Measurements from ENCODE around the gene KTI12.
"Not testable (repeated sequence)": the region's sequence is repeated elsewhere in the genome, so short reads cannot be mapped to it uniquely, and the experiment has no call there.

Gene KTI12

GRCh38 chr1:52033190-52034049 lies at the start of gene KTI12:
Gene KTI12, minus strand, starts transcription at chr1:52033810. Its CDS starts 49 bp downstream, at chr1:52033761.
- DNase-seq (ENCODE audit: low read depth, low spot score): peak; percentile 75

GRCh38 chr1:52080014-52080415 lies 46.4 kb upstream of the KTI12 start:
- no peak for DNase-seq (ENCODE audit: low read depth, low spot score)

GRCh38 chr1:52077277-52077676 lies 43.7 kb upstream of the KTI12 start:
- not testable (repeated sequence) for DNase-seq (ENCODE audit: low read depth, low spot score)

GRCh38 chr1:52072291-52072690 lies 38.7 kb upstream of the KTI12 start:
- no peak for DNase-seq (ENCODE audit: low read depth, low spot score)

- no peak for DNase-seq (ENCODE audit: low read depth, low spot score)
Observed at GRCh38 chr1:52070704-52071103, 37.1 kb upstream of the KTI12 start.

- no peak for DNase-seq (ENCODE audit: low read depth, low spot score)
Observed at GRCh38 chr1:52063192-52063591, 29.6 kb upstream of the KTI12 start.

- DNase-seq (ENCODE audit: low read depth, low spot score): no peak
Observed at GRCh38 chr1:52060822-52061221, 27.2 kb upstream of the KTI12 start.

- DNase-seq (ENCODE audit: low read depth, low spot score): no peak
Observed at GRCh38 chr1:52059888-52060287, 26.3 kb upstream of the KTI12 start.

GRCh38 chr1:52059321-52059720 lies 25.7 kb upstream of the KTI12 start:
- DNase-seq (ENCODE audit: low read depth, low spot score): no peak

GRCh38 chr1:52057876-52058415 lies 24.3 kb upstream of the KTI12 start:
- no peak for DNase-seq (ENCODE audit: low read depth, low spot score)

GRCh38 chr1:52057255-52057654 lies 23.6 kb upstream of the KTI12 start:
- no peak for DNase-seq (ENCODE audit: low read depth, low spot score)

- DNase-seq (ENCODE audit: low read depth, low spot score): no peak
Observed at GRCh38 chr1:52056937-52057231, 23.3 kb upstream of the KTI12 start.

- DNase-seq (ENCODE audit: low read depth, low spot score): peak; percentile 84
Observed at GRCh38 chr1:52056163-52056936, 22.7 kb upstream of the KTI12 start, which contains the start of gene BTF3L4. Gene BTF3L4, plus strand, starts transcription at chr1:52056295. Its CDS starts 3,553 bp downstream, at chr1:52059848.

GRCh38 chr1:52055866-52056162 lies 22.2 kb upstream of the KTI12 start:
- DNase-seq (ENCODE audit: low read depth, low spot score): no peak

- DNase-seq (ENCODE audit: low read depth, low spot score): peak; percentile 30
Observed at GRCh38 chr1:52055066-52055865, 21.7 kb upstream of the KTI12 start, which contains the start of gene TXNDC12. Gene TXNDC12, minus strand, starts transcription at chr1:52055191. Its CDS starts 95 bp downstream, at chr1:52055096.

GRCh38 chr1:52054496-52055065 lies 21.0 kb upstream of the KTI12 start:
- DNase-seq (ENCODE audit: low read depth, low spot score): no peak

- DNase-seq (ENCODE audit: low read depth, low spot score): no peak
Observed at GRCh38 chr1:52053862-52054261, 20.3 kb upstream of the KTI12 start.

- not testable (repeated sequence) for DNase-seq (ENCODE audit: low read depth, low spot score)
Observed at GRCh38 chr1:52049337-52049736, 15.7 kb upstream of the KTI12 start.

GRCh38 chr1:52045666-52046195 lies 12.1 kb upstream of the KTI12 start:
- DNase-seq (ENCODE audit: low read depth, low spot score): not testable (repeated sequence)

- no peak for DNase-seq (ENCODE audit: low read depth, low spot score)
Observed at GRCh38 chr1:52045236-52045635, 11.6 kb upstream of the KTI12 start.

GRCh38 chr1:52041551-52042185 lies 8.1 kb upstream of the KTI12 start:
- no peak for DNase-seq (ENCODE audit: low read depth, low spot score)

All from activated CD4-positive, CD25-positive, alpha-beta regulatory T cell treated with anti-CD3 and anti-CD28 coated beads, Interleukin-2, amount 50 U/mL, for 16 hours (primary cell).